Measurements from ENCODE around the gene NAP1L4.

NAP1L4 gene

DNA sequence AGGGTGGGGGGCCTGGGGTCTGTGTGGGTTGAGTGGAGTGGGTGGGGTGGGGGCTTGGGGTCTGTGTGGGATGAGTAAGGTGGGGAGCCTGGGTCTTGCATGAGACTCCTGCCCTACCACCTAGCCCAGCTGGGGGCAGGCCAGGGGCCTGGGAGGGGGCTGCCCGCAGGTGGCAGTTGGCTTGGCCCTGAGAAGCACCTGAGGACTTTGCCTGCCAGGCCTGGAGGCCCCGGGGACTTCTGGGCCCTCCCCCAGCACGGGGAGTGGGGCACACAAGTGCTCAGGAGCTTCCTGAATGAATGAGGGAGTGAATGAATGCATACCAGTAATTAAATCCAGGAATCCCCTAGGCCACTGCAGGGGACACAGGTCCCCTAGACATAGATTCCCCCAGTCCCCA is 69.5 kb downstream of the NAP1L4 start:
- DNase-seq (ENCODE audit: low read depth in 3 of 3), result no peak

DNA sequence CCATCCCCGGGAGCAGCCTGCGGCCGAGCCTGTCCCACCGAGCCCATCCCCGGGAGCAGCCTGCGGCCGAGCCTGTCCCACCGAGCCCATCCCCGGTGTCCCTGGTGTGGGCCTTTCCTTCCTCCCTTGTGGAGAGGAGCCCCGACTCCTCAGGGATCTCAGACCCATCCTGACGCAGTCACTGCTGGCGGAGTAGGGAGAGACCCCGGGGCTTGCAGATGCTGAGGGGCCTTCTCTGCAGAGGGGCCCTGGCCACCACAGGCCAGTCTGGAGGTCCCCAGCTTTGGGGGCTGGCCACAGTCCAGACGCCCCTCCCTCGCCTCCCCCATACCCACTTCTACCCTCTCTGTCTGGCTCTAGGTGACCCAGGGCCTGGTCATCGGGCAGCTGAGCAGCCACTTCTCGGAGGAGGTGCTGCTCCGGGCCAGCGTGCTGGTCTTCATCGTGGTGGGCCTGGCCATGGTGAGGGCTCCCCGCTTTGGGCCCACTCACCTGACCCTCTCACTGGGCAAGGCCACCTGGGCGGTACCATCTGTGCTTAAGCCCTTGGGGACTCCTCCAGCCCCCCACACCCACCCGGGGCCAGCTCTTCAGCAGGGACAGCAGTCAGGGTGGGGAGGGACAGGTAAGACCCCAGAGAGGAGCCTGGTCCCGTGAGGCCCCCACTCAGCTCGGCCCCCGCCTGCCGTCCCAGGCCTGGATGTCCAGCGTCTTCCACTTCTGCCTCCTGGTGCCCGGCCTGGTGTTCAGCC is 70.2 kb downstream of the NAP1L4 start:
- no peak for DNase-seq (ENCODE audit: low read depth in 3 of 3)

GRCh38 chr11:2921261-2921660 is 70.9 kb downstream of the NAP1L4 start:
- no peak for DNase-seq (ENCODE audit: low read depth in 3 of 3)

GRCh38 chr11:2920343-2920742 is 71.8 kb downstream of the NAP1L4 start:
- DNase-seq (ENCODE audit: low read depth in 3 of 3), result no peak

DNA sequence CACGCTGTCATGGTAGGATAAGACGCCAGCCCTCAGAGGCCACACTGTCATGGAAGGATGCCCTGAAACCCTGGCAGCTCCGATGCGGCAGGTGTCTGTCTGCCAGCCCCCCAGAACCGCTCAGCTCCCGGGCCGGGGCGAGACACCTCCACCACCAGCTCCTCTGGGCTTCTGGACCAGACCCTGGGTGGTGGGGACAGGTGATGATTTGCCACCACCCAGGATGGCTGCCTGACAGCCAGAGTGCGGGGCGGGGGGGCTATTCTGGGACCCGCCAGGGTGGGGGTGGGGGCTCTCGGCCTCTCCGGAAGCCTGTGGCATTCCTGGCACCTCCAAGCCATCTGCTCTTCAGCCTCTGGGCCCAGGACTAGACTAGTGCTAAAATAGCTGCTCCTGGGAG is 72.3 kb downstream of the NAP1L4 start:
- DNase-seq (ENCODE audit: low read depth in 3 of 3), result no peak

- no peak for DNase-seq (ENCODE audit: low read depth in 3 of 3)
Measured at GRCh38 chr11:2919188-2919587, 72.9 kb downstream of the NAP1L4 start.

GRCh38 chr11:2917842-2918490 is 74.2 kb downstream of the NAP1L4 start:
- DNase-seq (ENCODE audit: low read depth in 3 of 3), result no peak

DNA sequence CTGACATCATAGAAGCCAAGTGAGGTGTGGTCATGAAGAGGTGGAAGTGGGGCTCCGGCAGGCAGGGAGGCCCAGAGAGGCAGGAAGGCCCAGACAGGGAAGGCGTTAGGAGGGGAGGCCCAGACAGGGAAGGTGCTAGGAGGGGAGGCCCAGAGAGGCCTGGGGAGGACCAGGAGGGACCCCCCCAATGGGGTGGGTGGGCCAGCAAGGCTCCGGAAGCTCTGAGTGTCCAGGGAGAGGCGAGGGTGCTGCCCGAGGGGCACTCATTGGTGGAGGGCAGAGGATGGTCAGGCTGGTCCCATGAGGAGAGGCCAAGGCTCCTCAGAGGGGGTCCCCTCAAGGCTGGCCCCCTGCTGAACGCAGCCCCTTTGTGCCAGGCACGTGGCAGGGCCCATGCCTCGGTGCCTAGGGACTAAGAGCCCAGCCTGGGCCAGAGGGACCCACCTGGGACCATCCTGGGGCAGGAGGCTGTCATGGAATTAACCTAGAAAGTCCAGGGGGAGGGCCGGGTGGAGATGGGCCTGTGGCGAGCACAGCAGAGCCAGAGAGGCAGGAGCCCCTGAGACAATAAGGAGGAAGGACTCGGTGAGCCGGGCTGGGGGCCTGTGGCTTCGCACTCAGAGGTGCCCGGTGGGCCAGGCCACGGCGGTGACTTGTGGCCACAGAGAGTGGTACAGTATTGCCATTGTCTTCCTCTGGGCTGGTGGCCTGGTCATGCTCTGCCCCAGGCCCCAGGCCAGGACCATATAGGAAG is 75.1 kb downstream of the NAP1L4 start:
- DNase-seq (ENCODE audit: low read depth in 3 of 3), result no peak

GRCh38 chr11:2916114-2916891 is 75.8 kb downstream of the NAP1L4 start:
- DNase-seq (ENCODE audit: low read depth in 3 of 3), result no peak

DNA sequence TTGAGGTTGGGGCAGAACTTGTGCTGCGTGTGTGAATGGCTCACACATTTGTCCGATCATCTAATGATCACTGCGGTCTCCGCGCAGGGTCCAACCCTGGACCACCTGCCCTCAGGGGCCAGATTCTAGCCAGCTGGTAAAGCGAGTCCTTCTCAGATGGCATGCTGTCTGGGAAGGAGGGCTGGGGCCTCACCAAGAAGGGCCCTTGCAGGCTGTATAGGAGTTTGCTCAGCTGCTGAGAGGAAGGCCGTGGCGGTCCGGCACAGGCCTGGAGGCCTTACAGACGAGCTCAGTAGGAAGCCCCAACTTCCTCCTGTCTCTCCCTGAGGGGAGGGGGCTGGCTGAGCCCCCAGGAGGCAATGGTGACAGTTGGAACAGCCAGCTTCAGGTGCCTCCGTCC is 76.7 kb downstream of the NAP1L4 start:
- DNase-seq (ENCODE audit: low read depth in 3 of 3), result no peak

DNA sequence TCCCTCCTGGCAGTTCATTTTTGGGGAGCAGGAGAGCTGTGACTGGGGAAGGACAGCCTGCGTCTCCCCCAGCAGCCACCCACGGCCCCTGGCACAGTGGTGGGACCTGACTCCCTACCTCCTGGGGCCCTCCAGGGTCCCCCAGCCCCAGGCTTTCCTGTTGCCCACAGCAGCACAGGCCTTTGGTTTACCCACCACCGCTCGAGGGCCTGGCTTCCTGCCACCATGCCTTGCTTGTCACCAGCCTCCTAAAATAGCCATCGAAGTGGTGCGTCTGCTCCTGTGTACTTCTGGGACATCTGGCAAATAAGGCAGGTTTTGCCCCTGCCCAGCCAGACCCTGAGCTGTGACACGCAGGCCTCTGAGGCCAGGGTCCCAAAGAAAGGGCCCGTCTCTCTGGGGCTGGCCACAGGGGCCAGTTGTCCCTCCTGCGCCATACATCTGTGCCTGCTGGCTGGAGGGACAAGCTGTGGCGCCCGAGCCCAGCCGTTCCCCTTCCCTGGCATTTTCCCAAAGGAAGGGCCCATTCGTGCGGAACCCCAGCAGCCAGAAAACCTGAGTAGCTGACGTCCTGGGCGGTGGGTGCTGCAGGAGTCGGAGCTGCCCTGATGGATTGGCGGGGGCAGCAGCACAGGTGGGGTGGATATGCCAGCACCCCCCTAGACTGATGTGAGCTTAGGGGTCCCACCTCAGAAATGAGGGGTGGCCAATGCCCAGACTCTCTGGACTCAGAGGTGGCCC is 77.5 kb downstream of the NAP1L4 start:
- DNase-seq (ENCODE audit: low read depth in 3 of 3), result no peak

DNA sequence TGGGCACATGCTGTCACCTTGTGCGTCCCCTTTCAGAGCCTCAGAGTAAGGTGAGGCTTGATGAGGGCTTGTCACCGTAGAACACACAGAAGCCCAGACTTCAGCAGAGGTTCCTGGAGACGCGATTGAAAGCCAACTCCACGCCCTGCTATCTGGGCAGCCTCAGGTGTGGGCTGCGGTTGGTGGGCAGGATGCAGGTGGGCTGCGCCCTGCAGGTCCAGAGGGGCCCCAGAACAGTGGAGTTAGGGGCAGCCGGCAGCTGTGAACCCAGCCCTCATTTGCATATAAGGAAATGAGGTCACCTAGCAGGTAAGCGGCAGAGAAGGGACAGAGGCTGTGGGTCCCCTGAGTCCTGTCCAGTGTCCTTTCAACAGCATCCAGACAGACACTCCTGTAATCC is 78.4 kb downstream of the NAP1L4 start:
- no peak for DNase-seq (ENCODE audit: low read depth in 3 of 3)

DNA sequence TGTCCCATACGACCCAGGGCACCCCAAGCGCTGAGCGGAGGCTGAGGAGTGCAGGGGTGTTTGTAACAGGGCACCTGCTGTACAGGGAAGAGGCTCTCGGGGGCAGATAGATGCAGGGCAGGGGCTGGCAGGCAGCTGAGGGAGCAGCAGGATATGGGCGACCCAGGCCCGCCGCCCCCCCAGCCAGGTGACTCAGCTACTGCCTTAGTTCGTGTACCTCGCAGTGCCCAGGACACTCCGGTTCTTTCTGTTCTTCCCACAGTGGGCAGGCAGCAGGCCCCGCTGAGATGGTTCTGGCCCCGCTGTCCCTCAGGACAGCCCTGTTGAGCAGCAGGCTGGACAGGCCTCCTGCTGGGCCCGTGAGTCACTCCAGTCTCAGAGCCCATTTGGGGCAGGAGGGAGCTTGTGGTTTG is 79.1 kb downstream of the NAP1L4 start:
- DNase-seq (ENCODE audit: low read depth in 3 of 3), result no peak

DNA sequence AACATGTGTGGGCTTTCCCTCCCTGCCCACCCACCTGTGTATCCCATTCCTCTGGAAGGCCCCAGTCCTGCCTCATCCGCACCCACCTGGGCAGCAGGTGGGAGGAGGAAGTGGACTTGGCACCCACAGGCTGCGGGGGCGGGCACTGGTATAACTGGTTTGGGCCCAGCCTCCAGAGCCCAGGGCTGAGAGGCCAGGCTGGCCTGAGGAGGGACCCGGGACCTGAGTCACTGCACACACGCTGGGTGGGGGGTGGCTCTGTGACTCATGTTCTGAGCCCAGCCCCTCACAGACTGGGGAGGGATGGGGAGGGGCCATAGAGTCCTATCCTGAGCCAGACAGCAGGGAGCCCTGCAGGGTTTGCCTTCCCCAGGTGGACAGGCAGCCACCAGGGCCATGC is 79.6 kb downstream of the NAP1L4 start:
- no peak for DNase-seq (ENCODE audit: low read depth in 3 of 3)

- no peak for DNase-seq (ENCODE audit: low read depth in 3 of 3)
Measured at GRCh38 chr11:2911785-2912391, 80.2 kb downstream of the NAP1L4 start.

DNA sequence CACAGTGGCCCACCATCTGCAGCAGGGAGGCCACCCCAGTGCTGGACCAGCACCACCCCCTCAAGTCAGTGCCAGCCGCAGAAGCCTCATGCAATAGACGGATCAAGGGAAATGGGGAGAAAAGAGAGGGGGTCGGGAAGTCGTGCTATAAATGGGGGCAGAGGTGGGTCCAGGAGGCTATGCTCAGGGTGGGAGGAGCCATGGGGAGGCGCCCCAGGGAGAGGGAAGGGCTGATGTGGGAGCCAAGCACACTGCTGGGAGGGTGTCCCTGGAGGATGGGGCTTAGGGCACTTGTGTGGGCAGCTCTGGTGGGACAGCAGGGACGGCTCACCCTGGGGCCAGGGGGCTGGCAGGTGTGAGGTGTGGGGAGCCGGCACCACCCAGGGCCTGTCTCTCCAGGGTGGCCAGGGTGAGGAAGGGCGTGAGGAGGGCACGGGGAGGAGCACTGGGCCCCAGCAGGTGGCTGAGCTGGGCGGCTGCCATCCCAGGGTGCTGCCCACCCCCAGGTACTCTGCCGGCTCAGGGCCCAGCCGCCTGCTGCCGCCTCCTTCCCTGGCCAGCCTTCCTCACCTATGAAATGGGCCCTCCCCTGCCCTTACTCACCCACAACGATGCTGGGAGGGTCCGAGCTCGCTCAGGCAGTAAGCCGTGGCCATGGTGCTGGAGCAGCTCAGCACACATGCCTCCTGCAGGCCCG is 80.9 kb downstream of the NAP1L4 start:
- DNase-seq (ENCODE audit: low read depth in 3 of 3), result no peak

GRCh38 chr11:2910401-2910955 is 81.7 kb downstream of the NAP1L4 start:
- no peak for DNase-seq (ENCODE audit: low read depth in 3 of 3)

DNA sequence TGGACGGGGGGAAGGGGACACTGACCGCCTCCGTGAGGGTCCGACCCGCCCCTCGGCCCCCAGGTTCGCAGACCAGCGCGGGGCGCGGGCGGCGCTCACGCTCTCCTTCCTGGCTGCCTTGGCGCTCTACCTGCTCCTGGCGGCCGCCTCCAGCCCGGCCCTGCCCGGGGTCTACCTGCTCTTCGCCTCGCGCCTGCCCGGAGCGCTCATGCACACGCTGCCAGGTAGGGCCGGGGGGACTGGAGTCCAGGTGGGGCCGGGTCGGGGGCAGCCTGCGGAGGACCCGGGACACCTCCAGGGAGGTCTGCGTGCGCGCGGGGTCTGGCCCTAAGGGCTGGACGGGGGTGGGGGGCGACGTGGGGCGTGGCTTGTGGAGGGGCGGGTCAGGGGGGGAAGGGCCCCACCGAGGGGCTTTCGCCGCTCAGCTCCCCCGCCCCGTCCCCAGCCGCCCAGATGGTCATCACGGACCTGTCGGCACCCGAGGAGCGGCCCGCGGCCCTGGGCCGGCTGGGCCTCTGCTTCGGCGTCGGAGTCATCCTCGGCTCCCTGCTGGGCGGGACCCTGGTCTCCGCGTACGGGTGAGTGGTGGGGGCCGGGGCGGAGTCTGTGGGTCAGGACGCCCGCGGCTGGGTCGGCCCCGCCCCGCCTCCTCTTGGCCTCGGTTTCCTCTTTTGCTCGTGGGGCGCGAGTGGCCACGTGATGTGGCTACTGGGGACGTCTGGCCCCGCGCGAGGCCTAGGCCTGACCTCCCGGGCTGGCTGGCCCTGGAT is 82.8 kb downstream of the NAP1L4 start:
- DNase-seq (ENCODE audit: low read depth in 3 of 3), result no peak

- no peak for DNase-seq (ENCODE audit: low read depth in 3 of 3)
Measured at GRCh38 chr11:2908130-2908529, 84.0 kb downstream of the NAP1L4 start.

Data from stimulated activated CD4-positive, alpha-beta T cell treated with anti-CD3 and anti-CD28 coated beads, TNF-alpha, amount 100 ng/mL, for 24 hours (primary cell).